Measurements from ENCODE around the gene CASD1. TPM values are rescaled to one million over a fixed set of nuclear protein-coding genes. Genes with fewer than 3 reads are reported as not detected.

The CASD1 gene
- 36.9 and 42.0 TPM in 2 replicates for total RNA-seq (2014; rRNA removed)
- 6.3 TPM for polyA plus RNA-seq (2012)

DNA sequence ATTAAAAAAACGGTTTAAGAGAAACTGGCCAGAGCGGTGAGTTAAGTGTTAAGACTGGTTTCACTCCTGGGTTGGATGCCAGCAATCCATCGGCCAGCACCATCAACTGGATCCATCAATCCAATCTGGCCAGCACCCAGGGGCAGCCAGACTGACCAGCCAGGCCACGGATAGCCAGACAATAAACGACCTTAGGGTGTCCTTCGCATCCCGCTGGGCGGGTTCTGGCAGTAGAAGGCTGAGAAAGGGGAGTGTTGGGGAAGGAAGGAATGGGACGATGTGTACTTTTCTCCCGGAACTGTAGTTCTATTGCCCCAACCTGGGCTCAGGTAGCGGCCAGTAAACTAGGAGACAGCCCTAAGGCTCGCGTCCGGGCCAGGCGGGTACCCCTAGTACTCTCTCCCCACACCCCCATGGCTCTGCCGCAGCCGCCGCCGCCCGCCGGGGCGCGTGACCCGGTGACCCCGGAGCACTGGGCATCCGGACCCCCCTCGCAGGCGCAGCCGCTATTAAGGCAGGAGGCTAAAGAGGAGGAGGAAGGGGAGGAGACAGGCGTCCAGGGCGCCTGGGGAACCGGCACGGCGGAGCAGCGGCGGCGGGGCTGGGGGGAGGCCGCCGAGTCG lies at the start of gene CASD1:
Gene CASD1, plus strand, starts transcription at position 546 of the 623 bp plus-strand sequence. CDS start 276 bp downstream, outside the sequence.
- DNase-seq (ENCODE audit: low read depth) = peak; percentile 67

DNA sequence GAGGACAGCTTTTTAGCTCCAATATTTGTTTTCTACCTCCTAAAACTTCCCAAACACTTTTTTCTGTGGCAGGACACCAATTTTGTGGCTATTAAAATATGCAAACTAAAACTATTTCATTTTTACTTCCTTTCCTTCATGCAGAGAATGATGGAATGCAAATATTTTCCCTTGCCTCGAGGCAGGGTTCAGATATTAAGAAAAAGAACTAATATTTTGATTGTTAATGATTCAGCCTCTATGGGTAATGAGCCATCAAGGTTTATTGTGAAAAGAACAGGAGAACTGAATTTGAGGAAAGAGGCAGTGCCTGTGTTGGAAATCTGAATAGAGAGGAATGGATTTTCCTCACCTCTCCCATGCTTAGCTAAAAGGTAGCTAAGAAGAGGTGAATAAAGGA lies 43.1 kb upstream of the CASD1 start:
- DNase-seq (ENCODE audit: low read depth) = no peak

DNA sequence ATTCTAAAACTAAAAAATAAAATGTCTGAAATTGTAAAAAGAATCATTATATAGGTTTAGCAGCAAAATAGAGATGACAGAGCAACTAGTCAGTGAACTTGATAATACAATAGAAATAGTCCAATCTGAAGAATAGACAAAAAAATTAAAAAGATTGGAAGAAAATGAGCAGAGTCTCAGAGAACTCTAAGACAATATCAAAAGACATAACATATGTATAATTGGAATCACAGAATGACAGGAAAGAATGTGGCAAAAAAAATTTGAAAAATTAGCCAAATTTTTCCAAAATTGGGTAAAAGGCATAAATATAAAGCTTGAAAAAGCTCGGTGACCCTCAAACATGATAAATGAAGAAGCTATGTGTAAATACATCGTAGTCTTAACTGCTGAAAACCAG lies 38.0 kb upstream of the CASD1 start:
- no peak for DNase-seq (ENCODE audit: low read depth)

DNA sequence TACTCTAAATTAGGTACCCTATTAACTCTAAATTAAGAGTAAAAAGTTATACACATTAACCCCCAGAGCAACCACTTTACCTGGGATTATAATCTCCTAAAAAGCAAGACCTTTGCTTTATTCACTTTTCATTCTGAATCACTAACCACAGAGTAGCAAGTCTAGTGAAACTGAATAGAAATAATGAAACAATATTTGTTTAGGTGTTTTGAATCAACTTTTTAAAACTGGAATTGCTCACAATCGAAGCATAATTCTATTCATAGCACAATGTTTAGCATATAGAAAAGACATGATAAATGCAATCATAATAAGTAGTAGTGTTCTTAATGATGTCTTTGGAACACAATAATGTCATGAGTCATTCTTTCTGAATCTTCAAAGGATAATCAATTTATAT lies 37.0 kb upstream of the CASD1 start:
- no peak for DNase-seq (ENCODE audit: low read depth)

DNA sequence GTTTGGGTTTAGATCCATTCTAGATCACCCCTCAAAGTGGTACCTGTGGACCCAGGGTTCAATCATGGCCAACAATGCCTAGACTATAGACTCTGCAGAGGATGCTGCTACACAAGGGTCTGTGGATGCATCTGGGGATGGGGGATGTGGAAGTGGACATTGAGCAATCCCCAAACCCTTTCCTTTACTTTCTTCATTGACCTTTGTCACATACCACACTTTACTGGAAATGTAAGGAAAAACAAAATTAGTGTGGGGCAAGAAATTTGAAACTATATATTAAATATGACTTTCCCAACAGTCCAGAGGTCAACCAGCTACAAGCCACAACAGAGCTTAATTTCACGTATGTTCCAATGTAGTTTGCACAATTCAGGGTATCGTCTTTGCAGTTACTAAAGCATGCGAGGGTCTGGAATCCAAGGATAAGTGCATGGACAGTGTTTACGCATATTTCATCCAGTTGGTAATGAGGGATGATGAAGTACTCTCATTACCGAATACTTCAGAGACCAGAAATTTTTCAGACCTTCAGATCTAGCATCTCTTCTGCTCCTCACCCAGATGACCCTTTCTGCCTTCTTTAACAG lies 33.3 kb upstream of the CASD1 start:
- no peak for DNase-seq (ENCODE audit: low read depth)

DNA sequence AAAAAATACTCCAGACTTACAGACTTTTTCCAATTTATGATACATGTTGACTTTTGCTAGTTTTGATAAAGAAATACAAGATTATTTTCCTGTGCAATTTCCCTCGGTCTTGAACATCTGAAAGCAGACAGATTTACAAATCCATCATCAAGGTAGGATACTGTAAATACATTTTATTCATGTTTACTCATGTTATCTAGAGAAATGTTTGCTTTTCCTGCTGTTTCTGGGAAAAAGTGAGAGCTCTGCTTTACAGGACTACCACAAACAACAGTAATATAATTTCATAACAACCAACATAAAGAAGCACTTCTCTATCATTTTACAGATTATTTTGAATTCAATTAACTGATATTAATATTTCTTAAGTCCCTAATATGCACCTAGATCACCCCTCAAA lies 31.7 kb upstream of the CASD1 start:
- DNase-seq (ENCODE audit: low read depth) = no peak

DNA sequence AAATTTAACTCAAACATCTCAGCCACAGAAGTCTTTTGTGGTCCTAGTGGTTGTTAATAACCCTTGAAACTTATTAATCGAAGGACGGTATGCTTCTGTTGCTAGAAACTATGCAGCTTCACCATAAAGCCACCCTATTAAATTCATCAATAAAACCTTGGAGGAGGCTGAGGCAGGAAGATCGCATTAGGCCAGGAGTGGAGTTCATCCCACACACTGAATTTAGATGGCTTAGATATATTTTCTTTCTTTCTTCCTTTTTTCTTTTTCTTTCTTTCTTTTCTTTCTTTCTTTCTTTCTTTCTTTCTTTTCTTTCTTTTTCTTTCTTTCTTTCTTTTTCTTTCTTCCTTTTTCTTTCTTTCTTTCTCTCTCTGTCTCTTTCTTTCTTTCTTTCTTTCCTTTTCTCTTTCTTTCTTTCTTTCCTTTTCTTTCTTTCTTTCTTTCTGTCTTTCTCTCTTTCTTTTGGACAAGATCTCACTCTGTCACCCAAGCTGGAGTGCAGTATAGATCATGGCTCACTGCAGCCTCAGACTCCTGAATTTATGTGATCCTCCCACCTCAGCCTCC lies 30.9 kb upstream of the CASD1 start:
- DNase-seq (ENCODE audit: low read depth) = no peak

DNA sequence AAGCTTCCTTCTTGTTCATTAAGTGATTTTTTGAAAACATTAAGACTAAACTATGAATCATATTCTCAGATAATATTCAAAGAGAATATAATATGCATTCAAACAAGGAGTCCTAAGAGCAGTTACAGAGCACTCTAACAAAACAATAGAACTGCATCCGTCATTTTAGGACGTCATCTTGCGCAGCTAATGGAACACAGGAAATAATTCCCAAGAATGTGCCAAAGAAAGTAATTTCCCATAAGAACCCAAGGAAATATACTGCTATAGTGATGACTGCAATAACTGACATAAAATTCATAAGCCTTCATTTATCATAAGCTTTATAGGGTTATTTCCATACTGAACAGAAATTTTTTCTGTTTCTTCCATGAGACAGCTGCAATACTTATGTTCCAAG lies 28.3 kb upstream of the CASD1 start:
- no peak for DNase-seq (ENCODE audit: low read depth)

DNA sequence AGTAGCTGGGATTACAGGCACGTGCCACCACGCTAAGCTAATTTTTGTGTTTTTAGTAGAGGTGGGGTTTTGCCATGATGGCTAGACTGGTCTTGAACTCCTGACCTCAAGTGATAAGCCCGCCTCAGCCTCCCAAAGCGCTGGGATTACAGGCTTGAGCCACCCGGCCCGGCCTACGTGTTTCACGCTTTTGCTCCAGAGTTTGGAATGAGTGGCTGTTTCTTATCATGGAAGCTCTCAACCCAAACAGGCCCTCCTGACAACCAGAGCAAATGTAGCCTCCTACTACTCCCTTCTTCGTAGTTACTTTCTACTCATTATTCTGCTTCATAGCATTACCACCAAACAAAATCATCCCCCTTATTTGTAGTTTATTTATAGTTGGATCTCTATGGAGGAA lies 26.8 kb upstream of the CASD1 start:
- no peak for DNase-seq (ENCODE audit: low read depth)

DNA sequence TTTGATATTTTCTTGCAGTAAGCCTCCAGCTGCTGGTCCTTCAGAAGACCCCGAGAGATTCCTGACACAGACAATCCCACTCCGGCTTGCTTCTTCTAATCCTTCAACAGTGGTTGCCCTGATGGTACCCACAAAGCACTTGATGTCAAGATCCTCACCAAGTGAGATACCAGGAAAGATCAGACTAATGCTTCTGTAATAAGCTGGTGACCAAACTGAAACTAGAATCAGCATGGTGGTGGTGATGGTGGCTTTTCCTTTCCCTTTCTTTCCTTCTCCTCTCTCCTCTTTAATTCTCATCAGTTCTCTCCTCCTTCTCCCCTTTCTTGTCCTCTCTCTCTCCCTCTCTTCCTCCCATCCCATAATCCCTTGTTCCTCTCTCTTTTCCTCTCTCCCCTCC lies 25.8 kb upstream of the CASD1 start:
- DNase-seq (ENCODE audit: low read depth) = no peak

DNA sequence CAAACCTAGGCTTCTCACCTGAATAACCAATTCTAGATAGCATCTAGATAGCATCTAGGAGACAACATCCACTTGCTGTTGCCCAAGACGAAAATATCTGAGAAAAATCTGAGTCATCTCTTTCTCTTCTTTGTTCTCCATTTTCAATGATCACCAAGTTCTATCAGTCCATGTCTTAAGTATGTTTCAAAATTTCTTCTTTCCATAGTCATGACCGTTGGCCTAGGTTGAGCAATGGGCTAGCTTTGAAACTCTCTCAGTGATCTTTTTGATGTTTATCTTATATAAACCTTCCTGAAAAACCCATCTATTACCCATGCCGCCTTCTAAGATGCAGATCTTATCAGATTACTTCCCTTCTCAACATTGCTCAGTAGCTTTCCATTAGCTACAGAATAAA lies 23.4 kb upstream of the CASD1 start:
- DNase-seq (ENCODE audit: low read depth) = no peak

DNA sequence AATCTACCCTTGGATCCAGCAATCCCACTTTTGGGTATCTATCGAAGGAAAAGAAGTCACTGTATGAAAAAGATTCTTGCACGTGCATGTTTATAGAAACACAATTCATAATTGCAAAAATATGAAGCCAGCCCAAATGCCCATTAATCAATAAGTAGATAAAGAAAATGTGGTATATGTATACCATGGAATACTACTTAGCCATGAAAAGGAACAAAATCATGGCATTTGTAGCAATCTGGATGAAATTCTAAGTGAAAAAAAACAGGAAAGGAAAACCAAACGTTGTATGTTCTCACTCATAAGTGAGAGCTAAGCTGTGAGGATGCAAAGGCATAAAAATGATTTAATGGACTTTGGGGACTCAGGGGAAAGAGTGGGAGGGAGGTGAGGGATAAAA lies 18.2 kb upstream of the CASD1 start:
- no peak for DNase-seq (ENCODE audit: low read depth)

DNA sequence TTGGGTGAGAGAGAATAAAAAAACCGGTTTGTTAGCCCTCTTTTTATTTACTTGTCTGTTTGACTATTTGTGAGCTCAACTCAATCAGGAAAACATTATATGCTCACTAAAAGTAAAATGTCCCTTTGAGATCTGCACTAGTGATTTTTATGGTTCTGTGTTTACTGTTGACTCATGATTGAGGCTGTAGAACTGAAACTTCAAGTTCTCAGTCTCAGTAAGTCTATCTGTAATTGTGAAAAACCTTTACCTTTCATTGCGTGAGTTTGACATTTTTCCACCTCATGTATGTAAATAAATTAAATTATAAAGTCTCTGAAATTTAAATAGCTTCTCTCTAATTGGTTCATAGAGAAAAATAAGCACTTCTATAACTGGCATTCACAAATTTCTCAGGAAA lies 17.0 kb upstream of the CASD1 start:
- no peak for DNase-seq (ENCODE audit: low read depth)

DNA sequence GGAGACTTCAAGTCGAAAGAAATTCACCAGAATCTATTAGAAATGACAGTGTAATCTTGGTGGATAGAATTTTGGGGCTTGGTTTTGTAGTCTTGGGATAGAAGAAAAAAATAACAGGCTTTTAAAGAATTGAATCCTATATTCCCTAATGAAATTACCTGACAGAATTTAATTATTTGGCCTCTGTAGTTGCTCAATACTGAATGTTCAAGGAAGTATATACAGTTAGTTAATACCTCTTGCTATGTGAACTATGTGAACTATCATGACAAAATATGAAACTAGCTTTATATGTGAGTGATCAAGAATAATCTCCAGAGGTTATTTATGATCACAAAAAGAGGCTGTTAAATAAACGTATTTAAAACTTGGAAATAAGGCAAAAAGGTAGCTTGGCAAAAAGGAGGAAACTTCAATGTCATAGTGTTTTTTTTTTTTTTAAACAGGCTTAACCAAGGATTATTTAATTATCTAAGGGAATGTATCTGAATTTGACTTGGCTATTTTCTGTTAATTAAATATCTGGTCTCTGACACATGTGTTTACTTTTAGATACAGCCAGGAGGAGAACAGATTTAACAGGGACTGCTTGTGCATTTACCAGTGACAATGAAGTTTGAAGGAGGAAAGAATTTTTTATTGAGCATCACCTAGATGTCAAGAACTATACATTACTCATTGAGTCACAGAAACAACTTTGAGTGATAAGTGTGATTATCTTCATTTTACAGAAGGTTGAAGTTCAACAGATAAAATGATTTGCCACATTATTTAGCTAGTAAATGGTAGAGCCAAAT lies 11.5 kb upstream of the CASD1 start:
- no peak for DNase-seq (ENCODE audit: low read depth)

DNA sequence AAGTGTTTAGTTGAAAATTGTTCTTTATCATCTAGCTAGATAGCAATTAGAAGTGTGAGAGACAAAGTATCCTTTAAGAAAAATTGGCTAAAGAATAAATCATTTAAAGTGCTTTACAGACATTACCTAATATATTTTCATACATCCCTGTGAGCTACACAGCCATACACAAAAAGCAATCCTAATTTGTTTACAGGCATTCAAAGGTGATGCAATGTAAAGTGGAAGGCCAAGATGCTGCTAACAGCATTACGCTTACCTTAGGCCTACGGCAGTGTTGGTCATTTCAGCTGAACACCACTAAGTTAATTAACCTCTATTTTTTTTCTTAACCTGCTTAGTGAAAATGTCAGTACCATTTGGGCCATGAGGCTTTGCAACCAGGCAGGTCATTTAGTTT lies 10.7 kb upstream of the CASD1 start:
- no peak for DNase-seq (ENCODE audit: low read depth)

DNA sequence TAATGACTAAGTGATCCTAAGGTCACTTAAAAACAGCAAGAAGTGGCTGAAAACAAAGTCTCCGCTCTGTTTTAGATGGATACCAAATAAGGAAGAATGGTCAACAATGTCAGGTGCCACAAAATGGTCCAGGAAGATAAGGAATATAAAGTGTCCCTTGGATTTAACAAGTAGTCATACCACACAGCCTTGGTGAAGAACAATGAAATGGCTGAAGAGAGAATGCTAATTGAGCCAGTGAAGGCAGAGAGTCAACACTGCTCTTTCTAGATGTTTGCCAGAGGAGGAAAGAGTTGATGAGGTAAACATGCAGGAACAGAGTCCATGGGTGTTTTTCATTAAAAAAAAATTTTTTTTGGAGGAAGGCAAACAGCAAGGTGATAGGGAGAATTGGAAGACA lies 2.1 kb upstream of the CASD1 start:
- no peak for DNase-seq (ENCODE audit: low read depth)

DNA sequence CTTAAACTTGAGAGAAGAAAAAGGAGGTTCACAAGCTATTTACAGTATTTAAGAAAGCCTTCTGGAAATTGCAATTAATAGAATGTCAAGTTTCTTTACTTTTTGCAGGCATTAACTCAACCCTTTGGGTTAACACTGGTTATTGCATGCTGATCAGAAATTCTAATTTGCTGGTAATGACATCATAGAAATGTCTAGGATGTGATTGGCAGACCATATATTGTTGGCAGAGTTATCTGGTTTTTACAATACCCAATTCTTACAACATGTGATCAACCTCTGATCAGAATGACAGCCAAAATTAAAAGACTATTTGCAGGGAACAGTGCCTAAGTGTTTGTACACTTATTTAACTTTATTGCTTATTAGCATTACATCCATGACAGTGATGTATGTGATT lies 1.6 kb upstream of the CASD1 start:
- no peak for DNase-seq (ENCODE audit: low read depth)

DNA sequence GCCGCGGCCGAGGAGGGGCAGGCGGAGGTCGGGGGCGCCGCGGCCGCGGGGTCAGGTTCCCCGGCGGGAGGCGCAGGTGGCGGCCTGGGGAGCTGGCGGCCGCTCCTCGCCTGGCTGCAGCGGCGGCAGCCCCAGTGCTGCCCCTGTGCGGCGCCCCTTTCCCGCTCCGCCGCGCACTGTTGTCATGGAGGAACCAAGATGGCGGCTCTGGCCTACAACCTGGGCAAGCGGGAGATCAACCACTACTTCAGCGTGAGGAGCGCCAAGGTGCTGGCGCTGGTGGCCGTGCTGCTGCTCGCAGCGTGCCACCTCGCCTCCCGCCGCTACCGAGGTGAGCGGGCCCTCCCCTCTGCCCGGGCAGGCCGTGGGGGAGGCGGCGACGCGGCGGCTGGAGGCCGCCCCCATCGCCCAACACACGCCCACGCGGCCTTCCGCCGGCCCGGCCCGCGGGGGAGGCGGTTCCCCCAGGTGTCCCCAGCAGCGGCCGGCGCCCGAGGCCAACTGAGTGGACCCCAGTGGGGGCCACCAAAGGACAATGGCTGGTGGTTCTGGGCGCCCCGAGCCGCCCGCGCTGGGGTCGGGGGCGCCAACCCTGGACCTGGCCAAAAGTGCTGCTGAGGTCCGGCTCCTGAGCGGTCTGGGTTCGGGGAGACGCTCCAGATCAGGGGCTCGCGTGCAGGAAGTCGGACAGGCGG lies 425 bp downstream of the CASD1 start:
- DNase-seq (ENCODE audit: low read depth) = peak; percentile 74

DNA sequence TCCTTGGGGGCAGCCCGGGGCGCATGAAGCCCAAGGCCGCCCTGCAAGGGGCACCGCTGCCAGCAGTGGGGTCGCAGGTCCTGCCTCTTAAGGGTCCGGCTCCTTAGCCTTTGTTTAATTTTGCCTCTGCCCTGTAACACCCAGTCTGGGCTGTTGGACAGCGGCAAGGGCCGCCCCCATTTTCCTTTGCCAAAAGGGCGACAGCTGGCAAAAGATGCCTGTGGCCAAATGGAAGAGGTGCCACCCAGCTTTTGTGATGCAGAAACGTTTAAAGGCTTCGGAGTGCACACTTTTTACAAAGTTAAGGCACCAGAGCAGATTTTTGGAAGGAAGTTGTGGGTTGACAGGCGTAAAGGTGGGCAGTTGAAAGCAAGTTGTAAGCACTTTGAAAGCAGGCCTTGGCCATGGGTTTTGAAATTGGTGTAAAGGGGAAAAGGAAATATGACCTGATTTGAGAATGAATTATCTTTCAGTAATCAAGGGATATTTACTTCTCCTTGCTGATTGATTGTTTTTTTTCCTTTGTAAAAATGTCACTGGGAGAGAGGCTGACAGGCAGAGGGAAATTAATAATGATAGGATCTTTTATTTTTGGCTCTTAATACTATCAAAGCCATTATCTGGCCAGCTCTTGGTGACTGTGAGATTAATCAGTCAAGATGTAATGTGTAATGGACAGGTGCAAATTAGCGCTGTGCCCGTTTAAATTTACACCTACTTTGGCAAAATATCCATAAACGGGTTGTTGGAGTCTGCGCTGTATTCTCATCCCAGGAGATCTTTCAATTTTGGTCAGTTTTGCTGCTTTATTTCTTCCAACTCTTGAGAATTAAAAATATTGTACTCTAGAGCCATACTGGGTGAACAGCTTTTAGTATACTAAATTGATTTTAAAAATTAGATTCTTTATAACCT lies 1.2 kb downstream of the CASD1 start:
- DNase-seq (ENCODE audit: low read depth) = peak; percentile 80

DNA sequence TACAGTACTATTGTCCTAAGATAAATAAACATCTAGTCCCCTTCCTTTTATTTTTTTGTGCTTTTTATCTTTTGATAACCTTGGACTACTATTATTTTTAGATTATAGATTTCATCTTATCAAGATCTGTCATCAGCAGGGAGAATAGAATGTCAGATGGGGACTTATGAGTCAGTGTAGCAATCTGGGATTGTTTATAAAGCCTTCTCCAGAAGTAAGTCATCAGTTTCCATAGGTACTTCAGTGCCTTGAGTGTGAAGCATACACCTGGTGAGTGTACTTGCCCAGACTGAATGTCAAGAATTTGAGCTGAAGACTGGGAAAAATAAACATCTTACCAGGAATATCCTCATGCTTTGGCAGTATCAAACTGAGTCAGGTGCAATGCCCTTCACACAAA lies 2.1 kb downstream of the CASD1 start:
- no peak for DNase-seq (ENCODE audit: low read depth)
